Measurements from ENCODE around the gene TMEM131. TPM values are rescaled to one million over a fixed set of nuclear protein-coding genes. Genes with fewer than 3 reads are reported as not detected.

The TMEM131 gene
- total RNA-seq, 1 donor from 2014 or later, result 20.0 TPM

DNA sequence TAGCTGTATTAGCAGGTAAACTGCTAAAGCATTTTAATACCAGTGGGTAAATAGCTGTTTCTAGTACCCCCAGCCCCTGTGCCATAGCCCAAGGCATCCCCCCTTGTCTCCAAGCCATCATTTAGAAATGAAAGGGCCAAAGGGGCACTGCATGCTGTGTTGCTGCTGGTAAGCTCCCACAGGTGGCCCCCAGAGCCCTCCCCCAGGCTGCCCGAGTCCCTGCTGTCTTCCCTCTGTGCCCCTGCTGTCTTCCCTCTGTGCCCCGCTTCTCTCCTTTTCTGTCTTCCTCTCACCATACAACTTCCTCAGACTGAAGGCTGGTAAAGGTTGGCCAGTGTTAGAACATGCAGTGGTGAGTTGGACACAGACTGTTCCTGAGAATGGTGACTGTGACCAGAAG is 240.3 kb downstream of the TMEM131 start:
- no peak overlapping the region for H3K27ac ChIP-seq
- H3K4me1 ChIP-seq, result no peaks in the 10 kb centered on the region
- intact Hi-C loops (cut with DNase I), result no loop called here
- no peaks in the 10 kb centered on the region for H3K27me3 ChIP-seq
- no peaks in the 10 kb centered on the region for H3K9me3 ChIP-seq
- H3K4me3 ChIP-seq, result no peak overlapping the region
- TF ChIP-seq, protein P1, sequence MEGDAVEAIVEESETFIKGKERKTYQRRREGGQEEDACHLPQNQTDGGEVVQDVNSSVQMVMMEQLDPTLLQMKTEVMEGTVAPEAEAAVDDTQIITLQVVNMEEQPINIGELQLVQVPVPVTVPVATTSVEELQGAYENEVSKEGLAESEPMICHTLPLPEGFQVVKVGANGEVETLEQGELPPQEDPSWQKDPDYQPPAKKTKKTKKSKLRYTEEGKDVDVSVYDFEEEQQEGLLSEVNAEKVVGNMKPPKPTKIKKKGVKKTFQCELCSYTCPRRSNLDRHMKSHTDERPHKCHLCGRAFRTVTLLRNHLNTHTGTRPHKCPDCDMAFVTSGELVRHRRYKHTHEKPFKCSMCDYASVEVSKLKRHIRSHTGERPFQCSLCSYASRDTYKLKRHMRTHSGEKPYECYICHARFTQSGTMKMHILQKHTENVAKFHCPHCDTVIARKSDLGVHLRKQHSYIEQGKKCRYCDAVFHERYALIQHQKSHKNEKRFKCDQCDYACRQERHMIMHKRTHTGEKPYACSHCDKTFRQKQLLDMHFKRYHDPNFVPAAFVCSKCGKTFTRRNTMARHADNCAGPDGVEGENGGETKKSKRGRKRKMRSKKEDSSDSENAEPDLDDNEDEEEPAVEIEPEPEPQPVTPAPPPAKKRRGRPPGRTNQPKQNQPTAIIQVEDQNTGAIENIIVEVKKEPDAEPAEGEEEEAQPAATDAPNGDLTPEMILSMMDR (IDR thresholded peaks at IDR 0.05), result no peak
- no peak for DNase-seq (ENCODE audit: low spot score in 2 of 2)
- peaks cover 26 to 48% of the 10 kb centered on the region in 2 donors for H3K36me3 ChIP-seq

GRCh38 chr2:97754690-97755346 is 240.9 kb downstream of the TMEM131 start:
- Histone ChIP-seq H3K27me3 (no peaks in the 10 kb centered on the region), H3K36me3 (peaks cover 20 to 41% of the 10 kb centered on the region in 2 donors), H3K9me3 (no peaks in the 10 kb centered on the region), H3K27ac (no peak overlapping the region), H3K4me3 (no peak overlapping the region), H3K4me1 (no peaks in the 10 kb centered on the region)
- intact Hi-C loops (cut with DNase I), result no loop called here
- TF ChIP-seq, protein P1 (IDR thresholded peaks at IDR 0.05), result no peak
- DNase-seq (ENCODE audit: low spot score in 2 of 2), result no peak

- intact Hi-C loops (cut with DNase I), result no loop called here
- no peaks in the 10 kb centered on the region for H3K27me3 ChIP-seq
- TF ChIP-seq, protein P1 (IDR thresholded peaks at IDR 0.05), result no peak
- DNase-seq (ENCODE audit: low spot score in 2 of 2), result no peak
- H3K9me3 ChIP-seq, result no peaks in the 10 kb centered on the region
- H3K27ac ChIP-seq, result no peak overlapping the region
- H3K4me1 ChIP-seq, result no peaks in the 10 kb centered on the region
- H3K4me3 ChIP-seq, result no peak overlapping the region
- peaks cover 16 to 22% of the 10 kb centered on the region in 2 donors for H3K36me3 ChIP-seq
Measured at GRCh38 chr2:97752342-97753334, 243.1 kb downstream of the TMEM131 start.

GRCh38 chr2:97751752-97752151 is 244.0 kb downstream of the TMEM131 start:
- TF ChIP-seq, protein P1 (IDR thresholded peaks at IDR 0.05), result no peak
- H3K9me3 ChIP-seq, result no peaks in the 10 kb centered on the region
- H3K27ac ChIP-seq, result no peak overlapping the region
- H3K36me3 ChIP-seq, result peaks cover 9 to 13% of the 10 kb centered on the region in 2 donors
- H3K27me3 ChIP-seq, result no peaks in the 10 kb centered on the region
- DNase-seq (ENCODE audit: low spot score in 2 of 2), result no peak
- intact Hi-C loops (cut with DNase I), result no loop called here
- no peaks in the 10 kb centered on the region for H3K4me1 ChIP-seq
- H3K4me3 ChIP-seq, result no peak overlapping the region

GRCh38 chr2:97750017-97750416 is 245.7 kb downstream of the TMEM131 start:
- Histone ChIP-seq H3K36me3 (no peaks in the 10 kb centered on the region), H3K4me1 (no peaks in the 10 kb centered on the region), H3K27me3 (no peaks in the 10 kb centered on the region), H3K9me3 (no peaks in the 10 kb centered on the region), H3K27ac (no peak overlapping the region), H3K4me3 (no peak overlapping the region)
- TF ChIP-seq, protein P1 (IDR thresholded peaks at IDR 0.05), result no peak
- intact Hi-C loops (cut with DNase I), result no loop called here
- no peak for DNase-seq (ENCODE audit: low spot score in 2 of 2)

All from ascending aorta (tissue), 2 donors.